H1 (cell line): Measurements from ENCODE around the gene CAP2. TPM values are rescaled to one million over a fixed set of nuclear protein-coding genes. Genes with fewer than 3 reads are reported as not detected.

ENCODE experiments used
- CTCF ChIA-PET: fragments of 300-600 bp; sonication (Branson Sonifier 250); formaldehyde crosslinking; loops from one replicate; lab custom pipeline; 2021; ENCODE audit not compliant: partially characterized antibody; lab: Charles Lee
- POLR2A ChIA-PET: fragments of 300-600 bp; sonication (Branson Sonifier 250); formaldehyde crosslinking; loops from one replicate; lab custom pipeline; 2021; ENCODE audit warnings: inconsistent platforms; ENCODE audit not compliant: partially characterized antibody; lab: Charles Lee
- DNase-seq, 2 experiments: peaks; one replicate each; pipeline versions ENCODE4 v3.0.0 to v3.0.0-alpha.2; 2010 to 2022; ENCODE audit warnings: low spot score in 2 of 2, low read depth in 1 of 2, mixed read lengths in 1 of 2
- FAIRE-seq: peaks from 2 replicates; lab custom pipeline; 2011; peaks lifted over from hg19 to GRCh38; lab: Jason Lieb, UNC
- H2AFZ ChIP-seq: 2 replicates; pipeline ENCODE4 v1.8.1; 2012; ENCODE audit warnings: low read length, inconsistent platforms
- H2AK5ac ChIP-seq: 2 replicates; pipeline ENCODE4 v1.6.1; 2013; ENCODE audit warnings: low read depth, low read length
- H2BK120ac ChIP-seq: replicated peaks from 2 replicates; pipeline ENCODE3; 2013; ENCODE audit warnings: low read depth, low read length, inconsistent platforms
- H2BK12ac ChIP-seq: 2 replicates; pipeline ENCODE4 v1.6.1; 2013; ENCODE audit warnings: low read depth, low read length
- H2BK15ac ChIP-seq: 2 replicates; pipeline ENCODE4 v1.6.1; 2013; ENCODE audit warnings: low read length
- H2BK20ac ChIP-seq: 2 replicates; pipeline ENCODE4 v1.6.1; 2013; ENCODE audit warnings: low read length
- H2BK5ac ChIP-seq: 2 replicates; pipeline ENCODE4 v1.6.1; 2013; ENCODE audit warnings: low read depth, low read length
- H3K14ac ChIP-seq: 2 replicates; pipeline ENCODE4 v1.6.1; 2013; ENCODE audit warnings: inconsistent platforms; ENCODE audit not compliant: insufficient read length
- H3K18ac ChIP-seq: 2 replicates; pipeline ENCODE4 v1.6.1; 2013; ENCODE audit warnings: low read length; ENCODE audit errors: extremely low read depth
- H3K23ac ChIP-seq: 2 replicates; pipeline ENCODE4 v1.6.1; 2013; ENCODE audit warnings: inconsistent platforms; ENCODE audit not compliant: insufficient read length
- H3K23me2 ChIP-seq: 2 replicates; pipeline ENCODE4 v1.6.1; 2013; ENCODE audit warnings: low read depth, low read length
- H3K27ac ChIP-seq: 2 replicates; pipeline ENCODE4 v1.6.1; 2011; ENCODE audit warnings: low read depth, low read length, inconsistent platforms
- H3K27me3 ChIP-seq, 4 experiments: replicated peaks in 1 of 4; 1 replicate in 1 of 4; 2 replicates in 3 of 4; pipeline versions ENCODE4 v1.6.1 to v1.8.1; 2011 to 2013; ENCODE audit warnings: low read length in 3 of 4, mild to moderate bottlenecking in 3 of 4, inconsistent platforms in 2 of 4, mixed read lengths in 2 of 4, moderate library complexity in 1 of 4; ENCODE audit not compliant: control insufficient read depth in 3 of 4, insufficient read depth in 3 of 4; ENCODE audit errors: extremely low read depth in 1 of 4
- H3K36me3 ChIP-seq, 4 experiments: 2 replicates each; pipeline versions ENCODE4 v1.6.1 to v1.8.1; 2011 to 2013; ENCODE audit warnings: mild to moderate bottlenecking in 4 of 4, low read length in 3 of 4, moderate library complexity in 2 of 4, control low read depth in 1 of 4, inconsistent platforms in 1 of 4; ENCODE audit not compliant: insufficient read depth in 4 of 4, control insufficient read depth in 2 of 4
- H3K4ac ChIP-seq: replicated peaks from 2 replicates; pipeline ENCODE3; 2013; ENCODE audit warnings: low read length, low read depth, mixed read lengths, inconsistent platforms; ENCODE audit not compliant: insufficient read length
- H3K4me1 ChIP-seq, 4 experiments: replicated peaks in 1 of 4; 1 replicate in 1 of 4; 2 replicates in 3 of 4; pipeline versions ENCODE4 v1.6.1 to v1.8.1; 2011 to 2013; ENCODE audit warnings: low read length in 3 of 4, inconsistent platforms in 2 of 4, mixed read lengths in 1 of 4; ENCODE audit not compliant: insufficient read depth in 4 of 4, control insufficient read depth in 3 of 4
- H3K4me2 ChIP-seq, 2 experiments: 2 replicates each; pipeline versions ENCODE4 v1.6.1 to v1.8.1; 2011 to 2013; ENCODE audit warnings: low read depth in 2 of 2, low read length in 2 of 2, control low read depth in 1 of 2, inconsistent platforms in 1 of 2, mild to moderate bottlenecking in 1 of 2; ENCODE audit not compliant: insufficient read depth in 1 of 2
- H3K4me3 ChIP-seq, 4 experiments: fragments of 200-600, 300-600 bp in 1 of 4; sonication (generic), shearing (Covaris generic), sonication (Bioruptor Twin) in 1 of 4; 2 replicates each; pipeline versions ENCODE4 v1.5.1 to v1.8.1; 2011 to 2016; ENCODE audit warnings: low read length in 4 of 4, low read depth in 3 of 4, control low read depth in 2 of 4, inconsistent platforms in 2 of 4, mild to moderate bottlenecking in 2 of 4, mixed read lengths in 1 of 4, moderate library complexity in 1 of 4; ENCODE audit not compliant: insufficient read depth in 2 of 4; ENCODE audit errors: extremely low read depth in 1 of 4
- H3K56ac ChIP-seq: replicated peaks from 2 replicates; pipeline ENCODE3; 2013; ENCODE audit warnings: low read depth, mild to moderate bottlenecking, mixed read lengths, low read length, inconsistent platforms; ENCODE audit not compliant: insufficient read length
- H3K79me1 ChIP-seq: 2 replicates; pipeline ENCODE4 v1.6.1; 2013; ENCODE audit warnings: low read depth, low read length, control low read depth
- H3K79me2 ChIP-seq, 2 experiments: 2 replicates each; pipeline versions ENCODE4 v1.6.1 to v1.8.1; 2012 to 2013; ENCODE audit warnings: low read length in 2 of 2, mild to moderate bottlenecking in 2 of 2, inconsistent platforms in 1 of 2; ENCODE audit not compliant: insufficient read depth in 2 of 2, control insufficient read depth in 1 of 2
- H3K9ac ChIP-seq, 4 experiments: replicated peaks in 1 of 4; 1 replicate in 1 of 4; 2 replicates in 3 of 4; pipeline versions ENCODE4 v1.6.1 to v1.8.1; 2011 to 2013; ENCODE audit warnings: low read depth in 3 of 4, low read length in 3 of 4, control low read depth in 2 of 4, mild to moderate bottlenecking in 2 of 4, moderate library complexity in 2 of 4, inconsistent platforms in 1 of 4; ENCODE audit errors: extremely low read depth in 1 of 4
- H3K9me3 ChIP-seq, 2 experiments: 2 replicates each; pipeline versions ENCODE4 v1.6.1 to v1.8.1; 2012 to 2013; ENCODE audit warnings: mild to moderate bottlenecking in 2 of 2, moderate library complexity in 2 of 2, control low read depth in 1 of 2, inconsistent platforms in 1 of 2, low read depth in 1 of 2, low read length in 1 of 2, mixed read lengths in 1 of 2; ENCODE audit not compliant: insufficient read depth in 2 of 2
- H4K20me1 ChIP-seq, 2 experiments: replicated peaks in 1 of 2; 2 replicates each; pipeline versions ENCODE3 to v1.8.1; 2011 to 2013; ENCODE audit warnings: inconsistent platforms in 2 of 2, low read length in 2 of 2, mild to moderate bottlenecking in 1 of 2; ENCODE audit not compliant: insufficient read depth in 2 of 2, control insufficient read depth in 1 of 2
- H4K5ac ChIP-seq: 2 replicates; pipeline ENCODE4 v1.6.1; 2013; ENCODE audit warnings: low read length, low read depth, mixed read lengths, inconsistent platforms; ENCODE audit not compliant: insufficient read length
- H4K8ac ChIP-seq: 2 replicates; pipeline ENCODE4 v1.8.0; 2013; ENCODE audit warnings: mild to moderate bottlenecking, moderate library complexity, low read length, inconsistent platforms; ENCODE audit not compliant: insufficient read depth; ENCODE audit errors: extremely low read depth
- H4K91ac ChIP-seq: replicated peaks from 2 replicates; pipeline ENCODE3; 2013; ENCODE audit warnings: low read length, mixed read lengths, inconsistent platforms; ENCODE audit not compliant: insufficient read length
- BACH1 ChIP-seq: IDR thresholded peaks from 2 replicates; pipeline ENCODE4 v1.6.1; 2012; ENCODE audit warnings: low read length, improper control_type of control experiment
- CEBPB ChIP-seq: IDR thresholded peaks from 2 replicates; pipeline ENCODE4 v1.6.1; 2012; ENCODE audit warnings: low read depth, low read length
- KDM4A ChIP-seq: IDR thresholded peaks from one replicate; pipeline ENCODE4 v1.7.1; 2012; ENCODE audit warnings: low read depth, mild to moderate bottlenecking, moderate library complexity, low read length, inconsistent platforms; ENCODE audit not compliant: severe bottlenecking
- RAD21 ChIP-seq, 2 experiments: IDR thresholded peaks in 1 of 2; conservative IDR thresholded peaks in 1 of 2; 2 replicates each; pipeline ENCODE4 v1.6.1; 2011; ENCODE audit warnings: low read depth in 2 of 2, low read length in 2 of 2, improper control_type of control experiment in 1 of 2, inconsistent platforms in 1 of 2, mild to moderate bottlenecking in 1 of 2, moderate library complexity in 1 of 2
- WGBS, 2 experiments: shearing (Covaris generic) in 1 of 2; methylation state at CpG; one replicate each; pipeline versions ENCODE4 v1.1.6 to v1.1.7; 2013 to 2015; ENCODE audit warnings: low lambda C conversion rate in 2 of 2, mixed read lengths in 2 of 2, inconsistent platforms in 1 of 2, low coverage in 1 of 2, missing lambda C conversion rate in 1 of 2; ENCODE audit not compliant: insufficient replicate concordance in 2 of 2, insufficient coverage in 1 of 2, insufficient read length in 1 of 2; ENCODE audit errors: extremely low coverage in 1 of 2, missing lambda C conversion rate in 1 of 2; 5-methylcytosine and 5-hydroxymethylcytosine counted together
- polyA plus RNA-seq, 7 experiments: library from polyadenylated mRNA; depleted of rRNA in 3 of 7; stranded (reverse) in 5 of 7; unstranded in 2 of 7; fragments of >200 nt in 5 of 7; fragments of 200-250 nt in 2 of 7; gene quantifications; 1 replicate in 5 of 7; 2 replicates in 1 of 7; 4 replicates in 1 of 7; pipeline versions ENCODE4 v1.2.1 to v1.2.3, GENCODE V29; 2011 to 2013; ENCODE audit warnings: missing spikeins in 2 of 7, mixed read lengths in 2 of 7
- total RNA-seq: library from RNA; stranded (reverse); fragmentation: NEBNext Ultra II Directional; extraction: Animal tissue kit (Norgen Biotek cat#: 25700); gene quantifications from 2 replicates; pipeline ENCODE4 v1.2.1, GENCODE V29; 2021

The CAP2 gene
- total and polyA plus RNA-seq, 2 of the 8 experiments (the other 6 are each of a cell fraction or from before 2014, with no cell fraction given), result 7.2 to 10.0 TPM

DNA sequence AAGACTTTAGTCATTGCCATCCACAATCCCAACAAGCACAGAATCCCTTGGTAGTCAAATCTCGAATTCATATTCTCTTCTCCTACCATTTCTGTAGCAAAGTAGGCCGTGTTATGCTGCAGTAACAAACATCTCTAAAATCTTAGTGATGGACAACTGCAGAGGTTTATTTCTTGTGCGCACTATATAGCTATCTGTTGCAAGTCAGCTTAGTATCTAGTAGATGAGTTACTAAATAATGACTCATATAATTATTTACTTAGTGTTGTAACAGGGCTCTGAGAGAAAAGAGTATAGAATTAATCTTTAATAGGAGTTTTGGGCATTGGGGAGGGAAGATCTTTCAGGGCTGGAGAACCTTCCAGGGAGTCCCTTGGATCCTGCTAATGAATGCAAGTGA, 73.3 kb downstream of the CAP2 start:
- Histone ChIP-seq H3K9ac (no peak overlapping the region), H2AK5ac (no peak overlapping the region), H4K5ac (no peak overlapping the region), H3K4me3 (no peak overlapping the region), H2BK120ac (no peak overlapping the region), H3K23me2 (no peaks in the 10 kb centered on the region), H3K4me1 (no peaks in the 10 kb centered on the region), H2BK5ac (no peak overlapping the region), H3K79me1 (no peaks in the 10 kb centered on the region), H3K27ac (no peak overlapping the region), H2BK20ac (no peak overlapping the region), H3K36me3 (peaks cover 0 to 3% (median 0%) of the 10 kb centered on the region in 4 experiments; a peak in 2 of 8 replicates), H3K4ac (no peak overlapping the region), H3K9me3 (no peaks in the 10 kb centered on the region), H2BK12ac (no peak overlapping the region), H3K23ac (no peak overlapping the region), H3K27me3 (no peaks in the 10 kb centered on the region), H3K18ac (no peak overlapping the region), H3K79me2 (no peaks in the 10 kb centered on the region), H3K14ac (no peak overlapping the region), H4K8ac (no peak overlapping the region), H4K91ac (no peak overlapping the region), H3K56ac (no peak overlapping the region), H2AFZ (no peak overlapping the region), H4K20me1 (no peaks in the 10 kb centered on the region)
- FAIRE-seq, result no peak
- 84% methylated on average over 3 of the region's 3 CpGs; no CpG with 5 or more reads in 1 of the 2 experiments for WGBS, 2 experiments
- CTCF ChIA-PET, result interaction anchor here (0.8 to 0.9 kb wide), 3 partner anchors 9 to 38 kb away, joined by 3 read pairs; no protein-coding TSS in a partner anchor
- peak in 1 of 2 experiments; percentile 4 for DNase-seq
- POLR2A ChIA-PET, result interaction anchor here (1.3 kb wide), 1 partner anchor 13 kb away, joined by 4 read pairs; no protein-coding TSS in a partner anchor
- TF ChIP-seq KDM4A (no peak), BACH1 (no peak), RAD21 (IDR thresholded peaks at IDR 0.05 in 1 of 2, conservative IDR thresholded peaks at IDR 0.05 in 1 of 2; ENCODE audit: low read depth in 2 of 2, low read length in 2 of 2) (no peak), CEBPB (no peak)
- TF ChIP-seq, all 59 proteins: peak for 0
- no peak overlapping the region for H3K4me2 ChIP-seq
- no peak overlapping the region for H2BK15ac ChIP-seq
